Measurements from ENCODE around the gene CUTA. TPM values are rescaled to one million over a fixed set of nuclear protein-coding genes. Genes with fewer than 3 reads are reported as not detected.
A peak's percentile ranks its signal among the peaks of the same experiment; 100 is the strongest.

CUTA gene
- polyA plus RNA-seq, 1 experiment: 298 TPM

- ChIA-PET POLR2A (no interaction called here), CTCF (no interaction called here)
- H3K27ac ChIP-seq (ENCODE audit: low read depth, low read length): no peak overlapping the region
- H3K4me3 ChIP-seq (ENCODE audit: low read depth, low read length): peak overlapping the region; percentile 73
- H3K9me3 ChIP-seq (ENCODE audit: control insufficient read depth, insufficient read depth, low read length): no peaks in the 10 kb centered on the region
- TF ChIP-seq, protein P1, sequence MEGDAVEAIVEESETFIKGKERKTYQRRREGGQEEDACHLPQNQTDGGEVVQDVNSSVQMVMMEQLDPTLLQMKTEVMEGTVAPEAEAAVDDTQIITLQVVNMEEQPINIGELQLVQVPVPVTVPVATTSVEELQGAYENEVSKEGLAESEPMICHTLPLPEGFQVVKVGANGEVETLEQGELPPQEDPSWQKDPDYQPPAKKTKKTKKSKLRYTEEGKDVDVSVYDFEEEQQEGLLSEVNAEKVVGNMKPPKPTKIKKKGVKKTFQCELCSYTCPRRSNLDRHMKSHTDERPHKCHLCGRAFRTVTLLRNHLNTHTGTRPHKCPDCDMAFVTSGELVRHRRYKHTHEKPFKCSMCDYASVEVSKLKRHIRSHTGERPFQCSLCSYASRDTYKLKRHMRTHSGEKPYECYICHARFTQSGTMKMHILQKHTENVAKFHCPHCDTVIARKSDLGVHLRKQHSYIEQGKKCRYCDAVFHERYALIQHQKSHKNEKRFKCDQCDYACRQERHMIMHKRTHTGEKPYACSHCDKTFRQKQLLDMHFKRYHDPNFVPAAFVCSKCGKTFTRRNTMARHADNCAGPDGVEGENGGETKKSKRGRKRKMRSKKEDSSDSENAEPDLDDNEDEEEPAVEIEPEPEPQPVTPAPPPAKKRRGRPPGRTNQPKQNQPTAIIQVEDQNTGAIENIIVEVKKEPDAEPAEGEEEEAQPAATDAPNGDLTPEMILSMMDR (IDR thresholded peaks at IDR 0.05; ENCODE audit: low read depth, low read length): no peak
- no peak for DNase-seq (ENCODE audit: low read depth, low spot score)
- no peaks in the 10 kb centered on the region for H3K27me3 ChIP-seq (ENCODE audit: control insufficient read depth, insufficient read depth, low read length)
These were observed 9.8 kb upstream of the CUTA start for GRCh38 chr6:33427585-33428223.

- CTCF ChIA-PET: interaction anchor here (0.6 to 2.2 kb wide), 8 partner anchors 9 to 1081 kb away, joined by 3 to 18 read pairs (median 3); partner anchors contain the start of genes CUTA and WDR46
These were observed 8.9 kb upstream of the CUTA start for GRCh38 chr6:33426590-33427511.

GRCh38 chr6:33425668-33426577, 8.0 kb upstream of the CUTA start:
- ChIA-PET CTCF (interaction anchor here (0.6 to 2.2 kb wide), 10 partner anchors 9 to 1082 kb away, joined by 3 to 18 read pairs (median 3); partner anchors contain the start of genes CUTA and WDR46), POLR2A (interaction anchor here (0.8 to 1.6 kb wide), 4 partner anchors 16 to 154 kb away, joined by 3 to 5 read pairs (median 4); partner anchors contain the start of genes B3GALT4, RPS18, VPS52 and ZBTB9)
- no peaks in the 10 kb centered on the region for H3K27me3 ChIP-seq (ENCODE audit: control insufficient read depth, insufficient read depth, low read length)
- TF ChIP-seq, protein P1 (IDR thresholded peaks at IDR 0.05; ENCODE audit: low read depth, low read length): peak; percentile 64
- H3K4me3 ChIP-seq (ENCODE audit: low read depth, low read length): peak overlapping the region; percentile 65
- H3K9me3 ChIP-seq (ENCODE audit: control insufficient read depth, insufficient read depth, low read length): no peaks in the 10 kb centered on the region
- peak; percentile 43 for DNase-seq (ENCODE audit: low read depth, low spot score)
- H3K27ac ChIP-seq (ENCODE audit: low read depth, low read length): peak overlapping the region; percentile 83

More at GRCh38 chr6:33426590-33427511, 8.9 kb upstream of the CUTA start:
- TF ChIP-seq, protein P1 (IDR thresholded peaks at IDR 0.05; ENCODE audit: low read depth, low read length): no peak
- Histone ChIP-seq H3K27ac (ENCODE audit: low read depth, low read length) (no peak overlapping the region), H3K27me3 (ENCODE audit: control insufficient read depth, insufficient read depth, low read length) (no peaks in the 10 kb centered on the region), H3K4me3 (ENCODE audit: low read depth, low read length) (peak overlapping the region; percentile 73), H3K9me3 (ENCODE audit: control insufficient read depth, insufficient read depth, low read length) (no peaks in the 10 kb centered on the region)
- POLR2A ChIA-PET: interaction anchor here (1.1 to 1.6 kb wide), 2 partner anchors 17 to 155 kb away, joined by 4 to 5 read pairs; partner anchors contain the start of genes RPS18 and VPS52
- no peak for DNase-seq (ENCODE audit: low read depth, low spot score)

- Histone ChIP-seq H3K27ac (ENCODE audit: low read depth, low read length) (peak overlapping the region; percentile 83), H3K9me3 (ENCODE audit: control insufficient read depth, insufficient read depth, low read length) (no peaks in the 10 kb centered on the region), H3K4me3 (ENCODE audit: low read depth, low read length) (peak overlapping the region; percentile 65), H3K27me3 (ENCODE audit: control insufficient read depth, insufficient read depth, low read length) (no peaks in the 10 kb centered on the region)
- CTCF ChIA-PET: interaction anchor here (0.6 to 2.2 kb wide), 4 partner anchors 8 to 121 kb away, joined by 3 to 18 read pairs (median 4); partner anchors contain the start of gene CUTA
- DNase-seq (ENCODE audit: low read depth, low spot score): no peak
- POLR2A ChIA-PET: interaction anchor here (0.7 to 1.6 kb wide), 4 partner anchors 15 to 171 kb away, joined by 3 to 5 read pairs (median 4); partner anchors contain the start of genes B3GALT4 and ZBTB9
- TF ChIP-seq, protein P1 (IDR thresholded peaks at IDR 0.05; ENCODE audit: low read depth, low read length): no peak
These were observed 7.2 kb upstream of the CUTA start for GRCh38 chr6:33424855-33425667.

All from AG04450 (cell line).